Endothelial cell (in vitro differentiated cells): Measurements from ENCODE around the gene ZNF823. TPM values are rescaled to one million over a fixed set of nuclear protein-coding genes. Genes with fewer than 3 reads are reported as not detected.

Source experiments
- DNase-seq: peaks from one replicate; pipeline ENCODE4 v3.0.0; 2021; ENCODE audit warnings: low spot score
- H3K27ac Mint-ChIP-seq: one replicate; pipeline ENCODE4 v1.8.0; 2021; ENCODE audit warnings: mixed read lengths, inconsistent platforms; ENCODE audit not compliant: unreplicated experiment
- H3K27me3 Mint-ChIP-seq: one replicate; pipeline ENCODE4 v1.8.0; 2021; ENCODE audit warnings: mild to moderate bottlenecking, moderate library complexity, mixed read lengths, inconsistent platforms; ENCODE audit not compliant: unreplicated experiment
- H3K36me3 Mint-ChIP-seq: one replicate; pipeline ENCODE4 v1.8.0; 2021; ENCODE audit warnings: mild to moderate bottlenecking, low read depth, mixed read lengths, inconsistent platforms; ENCODE audit not compliant: unreplicated experiment
- H3K4me1 Mint-ChIP-seq: one replicate; pipeline ENCODE4 v1.8.0; 2021; ENCODE audit warnings: mild to moderate bottlenecking, mixed read lengths, inconsistent platforms; ENCODE audit not compliant: unreplicated experiment
- H3K4me3 Mint-ChIP-seq: one replicate; pipeline ENCODE4 v1.8.0; 2021; ENCODE audit warnings: mild to moderate bottlenecking, mixed read lengths, inconsistent platforms; ENCODE audit not compliant: unreplicated experiment
- H3K9me3 Mint-ChIP-seq: one replicate; pipeline ENCODE4 v1.8.0; 2021; ENCODE audit warnings: mixed read lengths, inconsistent platforms; ENCODE audit not compliant: unreplicated experiment
- CTCF ChIP-seq: fragments of 200-600 bp; sonication (generic); IDR thresholded peaks from one replicate; pipeline ENCODE4 v1.5.0; 2021; ENCODE audit warnings: antibody characterized with exemption; ENCODE audit not compliant: unreplicated experiment
- total RNA-seq: library from RNA; stranded (reverse); fragmentation: NEBNext Ultra II Directional; extraction: Animal tissue kit (Norgen Biotek cat#: 25700); gene quantifications from one replicate; pipeline ENCODE4 v1.2.1, GENCODE V29; 2021; ENCODE audit not compliant: unreplicated experiment

The ZNF823 gene
- total RNA-seq, 1 donor from 2014 or later, result 6.7 TPM

DNA sequence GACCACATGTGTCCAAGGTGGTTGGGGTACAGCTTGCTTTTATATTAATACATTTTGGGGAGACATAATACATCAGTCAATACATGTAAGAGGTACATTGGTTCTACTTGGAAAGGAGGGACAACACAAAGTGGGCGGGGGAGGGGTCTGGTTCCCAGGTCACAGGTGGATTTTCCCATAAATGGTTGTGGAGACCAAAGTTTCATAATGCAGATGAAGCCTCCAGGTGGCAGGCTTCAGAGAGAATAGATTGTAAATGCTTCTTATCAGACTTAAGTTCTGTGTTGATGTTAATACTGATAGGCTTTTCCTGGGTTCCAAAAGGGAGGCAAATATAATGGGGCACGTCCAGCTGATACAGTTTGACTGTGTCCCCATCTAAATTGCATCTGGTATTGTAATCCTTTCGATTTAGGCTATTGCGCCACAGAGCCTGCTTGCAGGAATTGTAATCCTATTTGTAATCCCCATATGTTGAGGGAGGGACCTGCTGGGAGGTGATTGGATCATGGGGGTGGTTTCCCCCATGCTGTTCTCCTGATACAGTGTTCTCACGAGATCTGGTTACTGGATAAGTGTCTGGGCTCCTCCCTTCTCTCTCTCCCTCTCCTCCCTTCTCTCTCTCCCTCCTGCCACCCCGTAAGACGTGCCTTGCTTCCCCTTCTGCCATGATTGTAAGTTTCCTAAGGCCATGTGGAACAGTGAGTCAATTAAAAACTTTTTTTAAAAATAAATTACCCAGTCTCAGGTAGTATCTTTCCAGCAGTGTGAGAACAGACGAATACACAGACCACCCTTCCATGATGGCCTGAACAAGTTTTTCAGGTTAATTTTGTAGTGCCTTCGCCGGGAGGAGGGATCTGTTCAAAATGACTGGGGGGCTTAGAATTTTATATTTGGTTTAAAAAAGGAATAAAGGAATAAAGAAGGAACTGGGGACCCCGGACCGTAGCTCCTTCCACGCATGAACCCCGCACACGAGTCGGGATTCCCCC lies 44.9 kb downstream of the ZNF823 start:
- DNase-seq, result no peak

DNA sequence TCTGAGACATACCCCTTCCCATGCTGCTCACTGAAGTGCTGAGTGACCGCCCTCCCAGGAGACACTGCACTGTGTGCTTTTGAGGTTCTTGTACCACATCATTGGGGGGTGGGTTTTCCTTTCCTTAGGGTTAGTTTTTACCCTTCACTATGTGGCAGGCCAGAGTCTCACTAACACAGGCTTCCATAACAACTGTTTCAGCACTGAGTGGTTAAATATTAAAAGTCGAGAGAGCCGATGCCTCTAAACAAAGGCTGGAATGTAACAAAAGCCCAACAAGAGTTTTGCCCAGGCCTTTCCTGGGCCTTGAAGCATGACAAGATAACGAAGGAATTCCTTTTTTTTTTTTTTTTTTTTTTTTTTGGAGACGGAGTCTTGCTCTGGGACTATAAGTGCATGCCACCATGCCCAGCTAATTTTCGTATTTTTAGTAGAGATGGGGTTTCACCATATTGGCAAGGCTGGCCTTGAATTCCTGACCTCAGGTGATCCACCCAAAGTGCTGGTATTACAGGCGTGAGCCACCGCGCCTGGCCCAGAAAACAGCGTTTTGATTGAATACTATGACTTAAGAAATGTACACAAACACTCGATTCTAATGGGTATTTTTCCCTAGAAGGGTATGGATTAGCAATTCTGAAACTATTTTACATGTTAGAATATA lies 46.5 kb downstream of the ZNF823 start:
- DNase-seq, result no peak
- H3K4me1 Mint-ChIP-seq, result peaks cover 4% of the 10 kb centered on the region
- peaks cover 4% of the 10 kb centered on the region for H3K9me3 Mint-ChIP-seq
- H3K36me3 Mint-ChIP-seq, result peaks cover 6% of the 10 kb centered on the region
- TF ChIP-seq CTCF, result no peak
- H3K27me3 Mint-ChIP-seq, result peaks cover 4% of the 10 kb centered on the region
- no peak overlapping the region for H3K4me3 Mint-ChIP-seq
- no peak overlapping the region for H3K27ac Mint-ChIP-seq

More for the DNA sequence above, 44.9 kb downstream of the ZNF823 start:
- Mint-ChIP-seq H3K27ac (no peak overlapping the region), H3K36me3 (peaks cover 4% of the 10 kb centered on the region), H3K4me1 (peaks cover 4% of the 10 kb centered on the region), H3K4me3 (peak overlapping the region; percentile 79), H3K9me3 (no peaks in the 10 kb centered on the region), H3K27me3 (peaks cover 4% of the 10 kb centered on the region)
- TF ChIP-seq CTCF, result no peak

- no peak overlapping the region for H3K4me3 Mint-ChIP-seq
- no peak for DNase-seq
- H3K36me3 Mint-ChIP-seq, result peaks cover 30% of the 10 kb centered on the region
- H3K4me1 Mint-ChIP-seq, result no peaks in the 10 kb centered on the region
- TF ChIP-seq CTCF, result no peak
- no peak overlapping the region for H3K27ac Mint-ChIP-seq
- peaks cover 4% of the 10 kb centered on the region for H3K9me3 Mint-ChIP-seq
- peaks cover 1% of the 10 kb centered on the region for H3K27me3 Mint-ChIP-seq
Observed at GRCh38 chr19:11685676-11686650, 52.8 kb downstream of the ZNF823 start.

DNA sequence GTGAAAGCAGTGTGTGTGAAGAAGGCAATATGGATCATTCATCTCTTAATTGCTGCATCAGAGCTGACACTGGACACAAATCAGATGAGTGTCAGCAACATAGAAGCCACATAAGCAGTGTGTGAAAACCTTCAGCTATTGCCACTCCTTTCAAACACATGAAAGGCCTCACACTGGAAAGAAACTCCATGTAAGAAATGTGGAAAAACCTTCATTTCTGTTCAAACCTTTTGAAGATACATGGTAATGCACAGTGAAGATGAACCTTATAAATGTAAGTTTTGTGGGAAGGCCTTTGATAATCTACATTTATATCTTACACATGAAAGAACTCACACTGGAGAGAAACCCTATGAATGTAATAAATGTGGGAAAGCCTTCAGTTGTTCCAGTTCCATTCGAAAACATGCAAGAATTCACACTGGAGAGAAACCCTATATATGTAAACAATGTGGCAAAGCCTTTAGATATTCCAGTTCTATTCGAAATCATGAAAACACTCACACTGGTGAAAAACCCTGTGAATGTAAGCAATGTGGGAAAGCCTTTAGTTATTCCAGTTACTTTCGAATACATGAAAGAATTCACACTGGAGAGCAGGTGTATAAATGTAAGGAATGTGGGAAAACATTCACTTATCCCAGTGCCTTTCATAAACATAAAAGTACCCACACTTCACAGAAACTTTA lies 53.6 kb downstream of the ZNF823 start:
- Mint-ChIP-seq H3K27ac (no peak overlapping the region), H3K4me3 (peak overlapping the region; percentile 4), H3K4me1 (no peaks in the 10 kb centered on the region), H3K36me3 (peaks cover 33% of the 10 kb centered on the region), H3K9me3 (peaks cover 6% of the 10 kb centered on the region), H3K27me3 (peaks cover 1% of the 10 kb centered on the region)
- TF ChIP-seq CTCF, result no peak
- no peak for DNase-seq
